Chondrocyte (in vitro differentiated cells): Measurements from ENCODE around the gene NGLY1. TPM values are rescaled to one million over a fixed set of nuclear protein-coding genes. Genes with fewer than 3 reads are reported as not detected.

ENCODE experiments used
- DNase-seq: peaks from one replicate; pipeline ENCODE4 v3.0.0; 2021; ENCODE audit warnings: mixed read lengths, low spot score
- H3K27ac Mint-ChIP-seq: one replicate; pipeline ENCODE4 v1.8.0; 2021; ENCODE audit warnings: mild to moderate bottlenecking, moderate library complexity, mixed read lengths; ENCODE audit not compliant: unreplicated experiment
- H3K27me3 Mint-ChIP-seq: 2 replicates; pipeline ENCODE4 v1.8.0; 2021; ENCODE audit warnings: low read depth, mixed read lengths
- H3K36me3 Mint-ChIP-seq: 2 replicates; pipeline ENCODE4 v1.8.0; 2021; ENCODE audit warnings: low read depth, mixed read lengths
- H3K4me1 Mint-ChIP-seq: 2 replicates; pipeline ENCODE4 v1.8.0; 2021; ENCODE audit warnings: low read depth, mild to moderate bottlenecking, mixed read lengths
- H3K4me3 Mint-ChIP-seq: one replicate; pipeline ENCODE4 v1.8.0; 2021; ENCODE audit warnings: mild to moderate bottlenecking, moderate library complexity, mixed read lengths; ENCODE audit not compliant: unreplicated experiment
- H3K9me3 Mint-ChIP-seq: 2 replicates; pipeline ENCODE4 v1.8.0; 2021; ENCODE audit warnings: low read depth, mixed read lengths
- total RNA-seq: library from RNA; stranded (reverse); gene quantifications from 3 replicates; pipeline ENCODE4 v1.2.1, GENCODE V29; 2021
- TF ChIP-seq, protein P1 (sequence below): fragments of 200-600 bp; sonication (generic); IDR thresholded peaks from 2 replicates; pipeline ENCODE4 v1.5.0; 2021; ENCODE audit warnings: antibody characterized with exemption, mild to moderate bottlenecking, moderate library complexity

Gene NGLY1
- total RNA-seq, 1 donor from 2014 or later: 29.1 TPM

DNA sequence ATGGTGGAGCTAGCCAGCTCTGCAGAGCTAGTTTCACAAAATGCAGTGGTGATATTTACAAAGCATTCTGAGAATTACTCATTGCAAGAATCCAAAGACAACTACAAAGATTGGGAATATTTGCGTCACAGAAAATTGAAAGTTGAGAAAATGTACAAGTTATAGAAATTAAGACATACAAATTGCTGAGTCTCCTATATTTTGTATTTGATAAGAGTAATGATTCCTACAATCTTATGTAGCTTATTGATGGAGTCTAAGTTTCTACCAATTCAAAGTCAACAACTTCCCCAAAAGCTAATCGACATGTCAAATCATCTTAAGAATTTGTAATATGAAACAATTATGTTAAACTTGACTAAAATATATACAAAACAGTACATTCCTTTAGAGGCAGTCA is 72.2 kb downstream of the NGLY1 start:
- Mint-ChIP-seq H3K4me1 (no peaks in the 10 kb centered on the region), H3K36me3 (no peaks in the 10 kb centered on the region), H3K27ac (no peak overlapping the region), H3K9me3 (no peaks in the 10 kb centered on the region), H3K4me3 (no peak overlapping the region), H3K27me3 (peaks cover 15% of the 10 kb centered on the region)
- TF ChIP-seq, protein P1, sequence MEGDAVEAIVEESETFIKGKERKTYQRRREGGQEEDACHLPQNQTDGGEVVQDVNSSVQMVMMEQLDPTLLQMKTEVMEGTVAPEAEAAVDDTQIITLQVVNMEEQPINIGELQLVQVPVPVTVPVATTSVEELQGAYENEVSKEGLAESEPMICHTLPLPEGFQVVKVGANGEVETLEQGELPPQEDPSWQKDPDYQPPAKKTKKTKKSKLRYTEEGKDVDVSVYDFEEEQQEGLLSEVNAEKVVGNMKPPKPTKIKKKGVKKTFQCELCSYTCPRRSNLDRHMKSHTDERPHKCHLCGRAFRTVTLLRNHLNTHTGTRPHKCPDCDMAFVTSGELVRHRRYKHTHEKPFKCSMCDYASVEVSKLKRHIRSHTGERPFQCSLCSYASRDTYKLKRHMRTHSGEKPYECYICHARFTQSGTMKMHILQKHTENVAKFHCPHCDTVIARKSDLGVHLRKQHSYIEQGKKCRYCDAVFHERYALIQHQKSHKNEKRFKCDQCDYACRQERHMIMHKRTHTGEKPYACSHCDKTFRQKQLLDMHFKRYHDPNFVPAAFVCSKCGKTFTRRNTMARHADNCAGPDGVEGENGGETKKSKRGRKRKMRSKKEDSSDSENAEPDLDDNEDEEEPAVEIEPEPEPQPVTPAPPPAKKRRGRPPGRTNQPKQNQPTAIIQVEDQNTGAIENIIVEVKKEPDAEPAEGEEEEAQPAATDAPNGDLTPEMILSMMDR: no peak
- DNase-seq: no peak

DNA sequence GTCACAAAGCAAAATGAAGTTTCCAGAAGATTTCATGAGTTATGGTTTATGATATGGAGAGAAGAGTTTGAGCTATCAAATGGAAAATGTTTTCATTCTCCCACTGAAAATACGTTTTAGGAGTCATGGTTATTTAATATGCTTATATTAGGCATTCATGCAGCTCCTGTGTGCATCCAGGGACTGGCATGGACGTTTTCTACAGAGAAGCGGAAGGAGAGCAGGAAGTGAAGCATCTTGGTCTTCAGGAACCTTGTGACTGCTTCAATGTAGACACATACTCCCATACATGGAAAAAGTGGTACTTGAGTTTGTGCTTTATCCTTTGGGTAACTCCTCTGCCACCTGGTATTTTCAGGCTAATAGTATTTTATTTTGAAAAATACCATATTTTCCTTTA is 75.2 kb downstream of the NGLY1 start:
- Mint-ChIP-seq H3K4me3 (no peak overlapping the region), H3K9me3 (no peaks in the 10 kb centered on the region), H3K4me1 (no peaks in the 10 kb centered on the region), H3K36me3 (no peaks in the 10 kb centered on the region), H3K27me3 (peaks cover 16% of the 10 kb centered on the region), H3K27ac (no peak overlapping the region)
- DNase-seq: no peak
- TF ChIP-seq, protein P1: no peak

DNA sequence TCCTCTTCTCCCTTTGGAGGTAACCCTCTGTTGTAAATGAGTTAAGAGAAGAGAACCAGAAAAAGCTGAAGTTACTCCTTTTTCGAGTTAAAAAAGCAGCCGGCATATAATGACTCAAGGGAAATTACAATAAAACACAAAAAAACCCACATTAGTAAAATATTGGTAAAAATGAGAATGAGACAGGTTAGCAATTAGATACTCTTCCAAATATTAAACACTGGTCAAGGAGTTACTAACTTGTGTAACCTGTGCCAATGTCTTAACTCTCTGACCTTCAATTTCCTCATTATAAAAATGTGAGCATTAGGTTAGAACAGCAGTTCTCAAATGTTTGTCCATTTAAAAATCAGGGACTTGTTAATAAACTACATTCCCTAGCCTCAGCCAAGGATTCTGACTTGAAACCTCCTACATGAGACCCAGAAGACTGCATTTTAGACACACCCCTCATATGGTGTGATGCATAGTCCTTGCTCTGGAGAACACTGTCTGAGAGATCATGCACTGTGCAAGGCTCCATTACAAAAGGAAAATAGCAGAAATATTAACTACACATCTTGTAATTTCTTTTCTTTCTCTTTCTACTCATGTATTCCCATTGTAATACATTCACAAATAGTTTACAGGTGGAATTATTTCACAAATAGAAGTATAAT is 75.8 kb downstream of the NGLY1 start:
- Mint-ChIP-seq H3K4me3 (no peak overlapping the region), H3K27ac (no peak overlapping the region), H3K36me3 (no peaks in the 10 kb centered on the region), H3K27me3 (peaks cover 20% of the 10 kb centered on the region), H3K9me3 (no peaks in the 10 kb centered on the region), H3K4me1 (no peaks in the 10 kb centered on the region)
- DNase-seq: no peak
- TF ChIP-seq, protein P1: no peak

DNA sequence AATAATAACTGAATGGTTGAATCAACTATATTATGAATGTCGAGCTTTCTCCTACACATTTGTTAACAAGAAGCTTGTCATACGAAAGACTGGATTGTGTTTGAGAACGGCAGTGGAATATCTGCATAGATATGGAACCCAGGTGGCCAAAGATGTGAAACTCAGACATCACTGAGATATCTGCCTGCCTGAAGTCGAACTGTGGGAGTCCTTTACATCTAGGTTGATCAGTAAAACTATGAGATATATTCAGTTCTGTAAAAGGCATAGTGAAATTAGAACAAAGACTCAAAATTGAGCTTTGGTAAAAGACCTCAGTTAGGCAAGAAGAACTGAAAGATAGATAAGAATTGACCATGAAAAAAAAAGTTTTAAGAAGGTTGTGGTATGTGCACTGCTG is 77.0 kb downstream of the NGLY1 start:
- H3K27me3 Mint-ChIP-seq: peaks cover 20% of the 10 kb centered on the region
- H3K4me3 Mint-ChIP-seq: no peak overlapping the region
- H3K9me3 Mint-ChIP-seq: no peaks in the 10 kb centered on the region
- no peaks in the 10 kb centered on the region for H3K36me3 Mint-ChIP-seq
- no peak for DNase-seq
- no peaks in the 10 kb centered on the region for H3K4me1 Mint-ChIP-seq
- H3K27ac Mint-ChIP-seq: no peak overlapping the region
- TF ChIP-seq, protein P1: no peak

DNA sequence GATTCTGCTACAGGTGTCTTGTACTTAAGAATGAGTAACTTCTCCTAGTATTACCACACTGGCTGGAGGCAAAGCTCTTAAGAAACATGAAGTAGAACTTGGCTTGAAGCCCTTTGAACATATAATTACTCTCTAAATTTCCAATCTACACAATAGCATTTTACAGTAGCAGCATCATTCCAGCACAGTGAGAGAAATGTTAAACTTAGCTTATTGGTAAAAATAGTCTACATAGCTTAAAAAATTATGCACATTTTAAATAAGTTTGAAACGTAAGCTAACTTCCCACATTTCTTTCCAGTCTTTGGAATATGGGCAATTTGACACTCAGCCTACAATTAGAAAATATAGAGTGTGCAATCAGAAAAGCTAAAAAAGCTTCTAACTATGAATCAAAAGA is 85.7 kb downstream of the NGLY1 start:
- TF ChIP-seq, protein P1: no peak
- H3K4me1 Mint-ChIP-seq: no peaks in the 10 kb centered on the region
- H3K4me3 Mint-ChIP-seq: no peak overlapping the region
- no peaks in the 10 kb centered on the region for H3K9me3 Mint-ChIP-seq
- no peak overlapping the region for H3K27ac Mint-ChIP-seq
- H3K27me3 Mint-ChIP-seq: peaks cover 7% of the 10 kb centered on the region
- no peak for DNase-seq
- no peaks in the 10 kb centered on the region for H3K36me3 Mint-ChIP-seq
